SK-N-SH (cell line): ENCODE data around the gene CFAP126. TPM values are rescaled to one million over a fixed set of nuclear protein-coding genes. Genes with fewer than 3 reads are reported as not detected.

Experiments
- CTCF ChIA-PET: fragments of 300-600, 350-600 bp; formaldehyde crosslinking; extraction: SDS; loops from one replicate; lab custom pipeline; 2021; lab: Yijun Ruan, JAX
- POLR2A ChIA-PET: fragments of 350-600 bp; sonication (Branson Sonifier 250); formaldehyde crosslinking; extraction: SDS; loops from one replicate; lab custom pipeline; 2020; ENCODE audit warnings: antibody characterized with exemption, inconsistent platforms; lab: Yijun Ruan, JAX
- DNase-seq: peaks from one replicate; pipeline ENCODE4 v3.0.0; 2012
- H2AFZ ChIP-seq: fragments of 200-600 bp; sonication (generic); 2 replicates; pipeline ENCODE4 v1.8.1; 2016; ENCODE audit warnings: antibody characterized with exemption, mild to moderate bottlenecking, low read depth
- H3F3A ChIP-seq: fragments of 200-600 bp; sonication (generic); replicated peaks from 2 replicates; pipeline ENCODE3; 2016; ENCODE audit warnings: antibody characterized with exemption, mild to moderate bottlenecking; ENCODE audit not compliant: insufficient read depth
- H3K27ac ChIP-seq, 2 experiments: fragments of 200-500 bp in 1 of 2; fragments of 200-600 bp in 1 of 2; sonication (Bioruptor generic) in 1 of 2; sonication (generic), shearing (Covaris generic) in 1 of 2; 2 replicates each; pipeline versions ENCODE4 v1.5.1 to v1.6.1; 2014 to 2016; ENCODE audit warnings: low read depth in 2 of 2, inconsistent platforms in 1 of 2, low read length in 1 of 2, mild to moderate bottlenecking in 1 of 2, mixed read lengths in 1 of 2
- H3K27me3 ChIP-seq: fragments of 200-600 bp; sonication (generic), shearing (Covaris generic); 2 replicates; pipeline ENCODE4 v1.6.1; 2016; ENCODE audit warnings: mixed run types; ENCODE audit not compliant: insufficient read depth
- H3K36me3 ChIP-seq, 2 experiments: fragments of 200-500 bp in 1 of 2; fragments of 200-600 bp in 1 of 2; sonication (Bioruptor generic) in 1 of 2; sonication (generic) in 1 of 2; replicated peaks in 1 of 2; 2 replicates each; pipeline versions ENCODE3 to v1.5.1; 2014 to 2016; ENCODE audit warnings: low read length in 1 of 2, mild to moderate bottlenecking in 1 of 2; ENCODE audit not compliant: insufficient read depth in 2 of 2, control insufficient read depth in 1 of 2
- H3K4me1 ChIP-seq, 2 experiments: fragments of 200-500 bp in 1 of 2; fragments of 200-600 bp in 1 of 2; sonication (Bioruptor generic) in 1 of 2; sonication (generic), shearing (Covaris generic) in 1 of 2; 2 replicates each; pipeline versions ENCODE4 v1.5.1 to v1.6.1; 2014 to 2016; ENCODE audit warnings: low read depth in 1 of 2, low read length in 1 of 2, mixed run types in 1 of 2; ENCODE audit not compliant: insufficient read depth in 2 of 2, control insufficient read depth in 1 of 2
- H3K4me2 ChIP-seq: fragments of 200-600 bp; sonication (generic), shearing (Covaris generic); 2 replicates; pipeline ENCODE4 v1.6.1; 2017; ENCODE audit warnings: mixed run types
- H3K4me3 ChIP-seq, 2 experiments: fragments of 200-500 bp in 1 of 2; fragments of 200-600 bp in 1 of 2; sonication (Bioruptor generic) in 1 of 2; sonication (generic), shearing (Covaris generic) in 1 of 2; 2 replicates each; pipeline versions ENCODE4 v1.5.1 to v1.8.1; 2014 to 2016; ENCODE audit warnings: low read depth in 2 of 2, inconsistent platforms in 1 of 2, low read length in 1 of 2, mild to moderate bottlenecking in 1 of 2, mixed read lengths in 1 of 2, moderate library complexity in 1 of 2
- H3K79me2 ChIP-seq: fragments of 200-600 bp; sonication (generic); 2 replicates; pipeline ENCODE4 v1.8.1; 2017; ENCODE audit warnings: mild to moderate bottlenecking; ENCODE audit not compliant: insufficient read depth
- H3K9ac ChIP-seq: fragments of 200-600 bp; sonication (generic); 2 replicates; pipeline ENCODE4 v1.6.1; 2017; ENCODE audit warnings: mixed run types
- H3K9me2 ChIP-seq: fragments of 200-600 bp; sonication (generic); 2 replicates; pipeline ENCODE4 v1.6.1; 2017; ENCODE audit warnings: mixed run types
- H3K9me3 ChIP-seq: fragments of 200-600 bp; sonication (generic); 2 replicates; pipeline ENCODE4 v1.6.1; 2017; ENCODE audit warnings: mixed run types, mild to moderate bottlenecking, moderate library complexity
- H4K20me1 ChIP-seq: fragments of 200-600 bp; sonication (generic); 2 replicates; pipeline ENCODE4 v1.6.1; 2017; ENCODE audit warnings: mild to moderate bottlenecking, mixed run types; ENCODE audit not compliant: insufficient read depth
- CHD2 ChIP-seq: fragments of 150-350 bp; IDR thresholded peaks from 2 replicates; pipeline ENCODE4 v1.6.1; 2018; ENCODE audit warnings: low read length; ENCODE audit not compliant: partially characterized antibody
- EP300 ChIP-seq, 2 experiments: IDR thresholded peaks; 2 replicates each; pipeline versions ENCODE4 v1.4.0 to v1.6.1; 2012; ENCODE audit warnings: borderline replicate concordance in 1 of 2, low read depth in 1 of 2, low read length in 1 of 2
- GATA2 ChIP-seq: sonication (generic); formaldehyde crosslinking; IDR thresholded peaks from 2 replicates; pipeline ENCODE4 v1.5.0; 2020; ENCODE audit warnings: mild to moderate bottlenecking, missing genetic modification reagents
- IRF3 ChIP-seq: fragments of 150-350 bp; IDR thresholded peaks from 2 replicates; pipeline ENCODE4 v1.6.1; 2016; ENCODE audit warnings: mild to moderate bottlenecking, low read depth, low read length
- MEF2A ChIP-seq: IDR thresholded peaks from 2 replicates; pipeline ENCODE4 v1.4.0; 2012; ENCODE audit warnings: low read depth, borderline replicate concordance
- NRF1 ChIP-seq: IDR thresholded peaks from 2 replicates; pipeline ENCODE4 v1.6.1; 2012; ENCODE audit warnings: low read depth, mild to moderate bottlenecking, low read length
- RAD21 ChIP-seq: IDR thresholded peaks from 2 replicates; pipeline ENCODE4 v1.6.1; 2012; ENCODE audit warnings: mild to moderate bottlenecking, low read length
- RFX5 ChIP-seq: IDR thresholded peaks from 2 replicates; pipeline ENCODE4 v1.6.1; 2012; ENCODE audit warnings: mild to moderate bottlenecking, improper control_type of control experiment, low read length
- RXRA ChIP-seq: IDR thresholded peaks from 2 replicates; pipeline ENCODE4 v1.4.0; 2012; ENCODE audit warnings: low read depth, mild to moderate bottlenecking, borderline replicate concordance
- SIN3A ChIP-seq: IDR thresholded peaks from 2 replicates; pipeline ENCODE4 v1.6.1; 2012; ENCODE audit warnings: low read depth, mild to moderate bottlenecking, low read length, moderate library complexity, borderline replicate concordance
- SMC3 ChIP-seq: IDR thresholded peaks from 2 replicates; pipeline ENCODE4 v1.6.1; 2012; ENCODE audit warnings: low read depth, low read length, improper control_type of control experiment
- TAF1 ChIP-seq: IDR thresholded peaks from 2 replicates; pipeline ENCODE4 v1.6.1; 2012; ENCODE audit warnings: low read depth, mild to moderate bottlenecking, low read length, moderate library complexity, borderline replicate concordance
- TCF12 ChIP-seq: IDR thresholded peaks from 2 replicates; pipeline ENCODE4 v1.4.0; 2012
- TEAD4 ChIP-seq: IDR thresholded peaks from 2 replicates; pipeline ENCODE4 v1.4.0; 2012; ENCODE audit warnings: mild to moderate bottlenecking, borderline replicate concordance; ENCODE audit not compliant: insufficient read depth
- YY1 ChIP-seq: IDR thresholded peaks from 2 replicates; pipeline ENCODE4 v1.4.0; 2012; ENCODE audit warnings: low read depth, mild to moderate bottlenecking
- WGBS: methylation state at CpG from one replicate; pipeline ENCODE4 v1.1.6; 2017; ENCODE audit warnings: low lambda C conversion rate; 5-methylcytosine and 5-hydroxymethylcytosine counted together
- polyA plus RNA-seq, 3 experiments: library from polyadenylated mRNA; depleted of rRNA; stranded (reverse); fragments of >200 nt; gene quantifications; 2 replicates each; pipeline ENCODE4 v1.2.3, GENCODE V29; 2012
- TF ChIP-seq, protein P1 (sequence below): IDR thresholded peaks from 2 replicates; pipeline ENCODE4 v1.4.0; 2012; ENCODE audit warnings: low read depth, borderline replicate concordance
- TF ChIP-seq, protein P2 (sequence below): IDR thresholded peaks from 2 replicates; pipeline ENCODE4 v1.4.0; 2012; ENCODE audit warnings: low read depth
- TF ChIP-seq, protein P3 (sequence below): fragments of 200-600 bp; sonication (generic); IDR thresholded peaks from 2 replicates; pipeline ENCODE4 v1.6.1; 2017; ENCODE audit warnings: antibody characterized with exemption, mild to moderate bottlenecking, moderate library complexity

CFAP126 gene
- polyA plus RNA-seq, 1 of the 3 experiments (the other 2 are of a cell fraction) = not detected

GRCh38 chr1:161351482-161351881 lies 16.2 kb downstream of the CFAP126 start:
- H3K4me3 ChIP-seq = no peak overlapping the region
- CTCF ChIA-PET = interaction anchor here (1.3 to 1.4 kb wide), 2 partner anchors 30 to 31 kb away, joined by 4 to 6 read pairs; no protein-coding TSS in a partner anchor
- no peaks in the 10 kb centered on the region for H3F3A ChIP-seq
- no peaks in the 10 kb centered on the region for H3K4me1 ChIP-seq
- peaks cover 12 to 17% of the 10 kb centered on the region in 2 experiments for H3K36me3 ChIP-seq
- no peak overlapping the region for H3K27ac ChIP-seq
- TF ChIP-seq EP300 (IDR thresholded peaks at IDR 0.05; ENCODE audit: borderline replicate concordance in 1 of 2, low read depth in 1 of 2, low read length in 1 of 2) (no peak), MEF2A (no peak), SMC3 (no peak), TAF1 (no peak), GATA2 (CRISPR knock-in tag) (no peak), TCF12 (no peak), YY1 (no peak), TEAD4 (no peak), CHD2 (no peak), RXRA (no peak)
- TF ChIP-seq, protein P1, sequence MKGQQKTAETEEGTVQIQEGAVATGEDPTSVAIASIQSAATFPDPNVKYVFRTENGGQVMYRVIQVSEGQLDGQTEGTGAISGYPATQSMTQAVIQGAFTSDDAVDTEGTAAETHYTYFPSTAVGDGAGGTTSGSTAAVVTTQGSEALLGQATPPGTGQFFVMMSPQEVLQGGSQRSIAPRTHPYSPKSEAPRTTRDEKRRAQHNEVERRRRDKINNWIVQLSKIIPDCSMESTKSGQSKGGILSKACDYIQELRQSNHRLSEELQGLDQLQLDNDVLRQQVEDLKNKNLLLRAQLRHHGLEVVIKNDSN = no peak
- TF ChIP-seq, all 33 proteins: peak for 0
- Histone ChIP-seq H3K9me2 (no peaks in the 10 kb centered on the region), H3K9me3 (no peaks in the 10 kb centered on the region), H3K79me2 (no peaks in the 10 kb centered on the region; the same call in 1 of the 2 replicates), H3K4me2 (no peak overlapping the region), H3K9ac (no peak overlapping the region), H2AFZ (no peak overlapping the region), H4K20me1 (no peaks in the 10 kb centered on the region), H3K27me3 (no peaks in the 10 kb centered on the region)
- 82% methylated on average over 1 of the region's 1 CpG for WGBS
- DNase-seq = no peak
- POLR2A ChIA-PET = interaction anchor here (1.0 kb wide), 1 partner anchor 34 kb away, joined by 3 read pairs; no protein-coding TSS in a partner anchor

GRCh38 chr1:161350671-161351070 lies 17.0 kb downstream of the CFAP126 start:
- 100% methylated on average over 1 of the region's 1 CpG for WGBS
- ChIA-PET CTCF (no interaction called here), POLR2A (no interaction called here)
- H3K9me3 ChIP-seq = no peaks in the 10 kb centered on the region
- H3K27ac ChIP-seq = no peak overlapping the region
- H3K4me2 ChIP-seq = no peak overlapping the region
- no peak overlapping the region for H3K4me3 ChIP-seq
- no peaks in the 10 kb centered on the region; the same call in 1 of the 2 replicates for H3K79me2 ChIP-seq
- H3K9ac ChIP-seq = no peak overlapping the region
- no peaks in the 10 kb centered on the region for H3K4me1 ChIP-seq
- H4K20me1 ChIP-seq = no peaks in the 10 kb centered on the region
- no peak overlapping the region for H2AFZ ChIP-seq
- peaks cover 15 to 19% of the 10 kb centered on the region in 2 experiments for H3K36me3 ChIP-seq
- H3K9me2 ChIP-seq = no peaks in the 10 kb centered on the region
- no peak for DNase-seq
- TF ChIP-seq CHD2 (no peak), NRF1 (no peak), MEF2A (no peak), TEAD4 (no peak), IRF3 (no peak), RAD21 (no peak), SIN3A (no peak), RFX5 (no peak)
- TF ChIP-seq, protein P2, sequence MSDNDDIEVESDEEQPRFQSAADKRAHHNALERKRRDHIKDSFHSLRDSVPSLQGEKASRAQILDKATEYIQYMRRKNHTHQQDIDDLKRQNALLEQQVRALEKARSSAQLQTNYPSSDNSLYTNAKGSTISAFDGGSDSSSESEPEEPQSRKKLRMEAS = no peak
- TF ChIP-seq, protein P1 = no peak
- TF ChIP-seq, protein P3, sequence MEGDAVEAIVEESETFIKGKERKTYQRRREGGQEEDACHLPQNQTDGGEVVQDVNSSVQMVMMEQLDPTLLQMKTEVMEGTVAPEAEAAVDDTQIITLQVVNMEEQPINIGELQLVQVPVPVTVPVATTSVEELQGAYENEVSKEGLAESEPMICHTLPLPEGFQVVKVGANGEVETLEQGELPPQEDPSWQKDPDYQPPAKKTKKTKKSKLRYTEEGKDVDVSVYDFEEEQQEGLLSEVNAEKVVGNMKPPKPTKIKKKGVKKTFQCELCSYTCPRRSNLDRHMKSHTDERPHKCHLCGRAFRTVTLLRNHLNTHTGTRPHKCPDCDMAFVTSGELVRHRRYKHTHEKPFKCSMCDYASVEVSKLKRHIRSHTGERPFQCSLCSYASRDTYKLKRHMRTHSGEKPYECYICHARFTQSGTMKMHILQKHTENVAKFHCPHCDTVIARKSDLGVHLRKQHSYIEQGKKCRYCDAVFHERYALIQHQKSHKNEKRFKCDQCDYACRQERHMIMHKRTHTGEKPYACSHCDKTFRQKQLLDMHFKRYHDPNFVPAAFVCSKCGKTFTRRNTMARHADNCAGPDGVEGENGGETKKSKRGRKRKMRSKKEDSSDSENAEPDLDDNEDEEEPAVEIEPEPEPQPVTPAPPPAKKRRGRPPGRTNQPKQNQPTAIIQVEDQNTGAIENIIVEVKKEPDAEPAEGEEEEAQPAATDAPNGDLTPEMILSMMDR = no peak
- no peaks in the 10 kb centered on the region for H3F3A ChIP-seq
- no peaks in the 10 kb centered on the region for H3K27me3 ChIP-seq
